ENCODE results near the gene SPAG4. TPM values are rescaled to one million over a fixed set of nuclear protein-coding genes. Genes with fewer than 3 reads are reported as not detected.

The SPAG4 gene
- total RNA-seq, 2 experiments from 2014 or later, result 7.8 to 8.0 TPM

Other genes with a start within 250 kb of the SPAG4 start
- 10 to 100 TPM; 60.3 to 62.8 TPM for gene UQCC1, start 203.9 kb upstream of the SPAG4 start, total RNA-seq
- not detected for gene GDF5, start 177.6 kb upstream of the SPAG4 start, total RNA-seq
- 10 to 100 TPM; 48.8 to 55.5 TPM for gene CEP250, start 160.2 kb upstream of the SPAG4 start, total RNA-seq
- not detected for gene C20orf173, start 86.2 kb upstream of the SPAG4 start, total RNA-seq
- gene ERGIC3, start 73.8 kb upstream of the SPAG4 start, total RNA-seq, result 100 to 1,000 TPM; 105 to 107 TPM
- gene CPNE1, start 49.1 kb downstream of the SPAG4 start, total RNA-seq, result 100 to 1,000 TPM; 290 to 304 TPM
- gene RBM12, start 49.1 kb downstream of the SPAG4 start, total RNA-seq, result 100 to 1,000 TPM; 161 to 169 TPM
- gene NFS1, start 83.5 kb downstream of the SPAG4 start, total RNA-seq, result 10 to 100 TPM; 37.2 to 38.2 TPM
- gene ROMO1, start 83.6 kb downstream of the SPAG4 start, total RNA-seq, result 100 to 1,000 TPM; 121 to 137 TPM
- gene RBM39, start 126.4 kb downstream of the SPAG4 start, total RNA-seq, result 100 to 1,000 TPM; 330 to 349 TPM
- 10 to 100 TPM; 50.2 to 50.6 TPM for gene PHF20, start 156.2 kb downstream of the SPAG4 start, total RNA-seq

All from activated naive CD8-positive, alpha-beta T cell treated with anti-CD3 and anti-CD28 coated beads for 36 hours (primary cell).